SK-N-SH (cell line): ENCODE data around the gene SLC22A15. TPM values are rescaled to one million over a fixed set of nuclear protein-coding genes. Genes with fewer than 3 reads are reported as not detected.

ENCODE experiments used
- CTCF ChIA-PET: fragments of 300-600, 350-600 bp; formaldehyde crosslinking; extraction: SDS; loops from one replicate; lab custom pipeline; 2021; lab: Yijun Ruan, JAX
- POLR2A ChIA-PET: fragments of 350-600 bp; sonication (Branson Sonifier 250); formaldehyde crosslinking; extraction: SDS; loops from one replicate; lab custom pipeline; 2020; ENCODE audit warnings: antibody characterized with exemption, inconsistent platforms; lab: Yijun Ruan, JAX
- DNase-seq: peaks from one replicate; pipeline ENCODE4 v3.0.0; 2012
- H2AFZ ChIP-seq: fragments of 200-600 bp; sonication (generic); 2 replicates; pipeline ENCODE4 v1.8.1; 2016; ENCODE audit warnings: antibody characterized with exemption, mild to moderate bottlenecking, low read depth
- H3F3A ChIP-seq: fragments of 200-600 bp; sonication (generic); replicated peaks from 2 replicates; pipeline ENCODE3; 2016; ENCODE audit warnings: antibody characterized with exemption, mild to moderate bottlenecking; ENCODE audit not compliant: insufficient read depth
- H3K27ac ChIP-seq, 2 experiments: fragments of 200-500 bp in 1 of 2; fragments of 200-600 bp in 1 of 2; sonication (Bioruptor generic) in 1 of 2; sonication (generic), shearing (Covaris generic) in 1 of 2; 2 replicates each; pipeline versions ENCODE4 v1.5.1 to v1.6.1; 2014 to 2016; ENCODE audit warnings: low read depth in 2 of 2, inconsistent platforms in 1 of 2, low read length in 1 of 2, mild to moderate bottlenecking in 1 of 2, mixed read lengths in 1 of 2
- H3K27me3 ChIP-seq: fragments of 200-600 bp; sonication (generic), shearing (Covaris generic); 2 replicates; pipeline ENCODE4 v1.6.1; 2016; ENCODE audit warnings: mixed run types; ENCODE audit not compliant: insufficient read depth
- H3K36me3 ChIP-seq, 2 experiments: fragments of 200-500 bp in 1 of 2; fragments of 200-600 bp in 1 of 2; sonication (Bioruptor generic) in 1 of 2; sonication (generic) in 1 of 2; replicated peaks in 1 of 2; 2 replicates each; pipeline versions ENCODE3 to v1.5.1; 2014 to 2016; ENCODE audit warnings: low read length in 1 of 2, mild to moderate bottlenecking in 1 of 2; ENCODE audit not compliant: insufficient read depth in 2 of 2, control insufficient read depth in 1 of 2
- H3K4me1 ChIP-seq, 2 experiments: fragments of 200-500 bp in 1 of 2; fragments of 200-600 bp in 1 of 2; sonication (Bioruptor generic) in 1 of 2; sonication (generic), shearing (Covaris generic) in 1 of 2; 2 replicates each; pipeline versions ENCODE4 v1.5.1 to v1.6.1; 2014 to 2016; ENCODE audit warnings: low read depth in 1 of 2, low read length in 1 of 2, mixed run types in 1 of 2; ENCODE audit not compliant: insufficient read depth in 2 of 2, control insufficient read depth in 1 of 2
- H3K4me2 ChIP-seq: fragments of 200-600 bp; sonication (generic), shearing (Covaris generic); 2 replicates; pipeline ENCODE4 v1.6.1; 2017; ENCODE audit warnings: mixed run types
- H3K4me3 ChIP-seq, 2 experiments: fragments of 200-500 bp in 1 of 2; fragments of 200-600 bp in 1 of 2; sonication (Bioruptor generic) in 1 of 2; sonication (generic), shearing (Covaris generic) in 1 of 2; 2 replicates each; pipeline versions ENCODE4 v1.5.1 to v1.8.1; 2014 to 2016; ENCODE audit warnings: low read depth in 2 of 2, inconsistent platforms in 1 of 2, low read length in 1 of 2, mild to moderate bottlenecking in 1 of 2, mixed read lengths in 1 of 2, moderate library complexity in 1 of 2
- H3K79me2 ChIP-seq: fragments of 200-600 bp; sonication (generic); 2 replicates; pipeline ENCODE4 v1.8.1; 2017; ENCODE audit warnings: mild to moderate bottlenecking; ENCODE audit not compliant: insufficient read depth
- H3K9ac ChIP-seq: fragments of 200-600 bp; sonication (generic); 2 replicates; pipeline ENCODE4 v1.6.1; 2017; ENCODE audit warnings: mixed run types
- H3K9me2 ChIP-seq: fragments of 200-600 bp; sonication (generic); 2 replicates; pipeline ENCODE4 v1.6.1; 2017; ENCODE audit warnings: mixed run types
- H3K9me3 ChIP-seq: fragments of 200-600 bp; sonication (generic); 2 replicates; pipeline ENCODE4 v1.6.1; 2017; ENCODE audit warnings: mixed run types, mild to moderate bottlenecking, moderate library complexity
- H4K20me1 ChIP-seq: fragments of 200-600 bp; sonication (generic); 2 replicates; pipeline ENCODE4 v1.6.1; 2017; ENCODE audit warnings: mild to moderate bottlenecking, mixed run types; ENCODE audit not compliant: insufficient read depth
- CTCF ChIP-seq: fragments of 200-600 bp; sonication (generic); IDR thresholded peaks from 2 replicates; pipeline ENCODE4 v1.6.1; 2017; ENCODE audit warnings: antibody characterized with exemption, mild to moderate bottlenecking, moderate library complexity
- ELF1 ChIP-seq: IDR thresholded peaks from 2 replicates; pipeline ENCODE4 v1.4.0; 2012
- EP300 ChIP-seq, 2 experiments: IDR thresholded peaks; 2 replicates each; pipeline versions ENCODE4 v1.4.0 to v1.6.1; 2012; ENCODE audit warnings: borderline replicate concordance in 1 of 2, low read depth in 1 of 2, low read length in 1 of 2
- FOSL2 ChIP-seq: IDR thresholded peaks from 2 replicates; pipeline ENCODE4 v1.4.0; 2012; ENCODE audit warnings: low read depth, mild to moderate bottlenecking, moderate library complexity, borderline replicate concordance
- FOXJ3 ChIP-seq: sonication (generic); formaldehyde crosslinking; IDR thresholded peaks from 2 replicates; pipeline ENCODE4 v1.5.1; 2020; ENCODE audit warnings: mild to moderate bottlenecking, missing genetic modification reagents
- FOXM1 ChIP-seq: IDR thresholded peaks from 2 replicates; pipeline ENCODE4 v1.4.0; 2012; ENCODE audit warnings: low read depth, mild to moderate bottlenecking
- GABPA ChIP-seq: IDR thresholded peaks from 2 replicates; pipeline ENCODE4 v1.4.0; 2012; ENCODE audit warnings: low read depth, mild to moderate bottlenecking
- IRF3 ChIP-seq: fragments of 150-350 bp; IDR thresholded peaks from 2 replicates; pipeline ENCODE4 v1.6.1; 2016; ENCODE audit warnings: mild to moderate bottlenecking, low read depth, low read length
- JUND ChIP-seq: IDR thresholded peaks from 2 replicates; pipeline ENCODE4 v1.4.0; 2012
- NRF1 ChIP-seq: IDR thresholded peaks from 2 replicates; pipeline ENCODE4 v1.6.1; 2012; ENCODE audit warnings: low read depth, mild to moderate bottlenecking, low read length
- RAD21 ChIP-seq: IDR thresholded peaks from 2 replicates; pipeline ENCODE4 v1.6.1; 2012; ENCODE audit warnings: mild to moderate bottlenecking, low read length
- REST ChIP-seq: IDR thresholded peaks from 2 replicates; pipeline ENCODE4 v1.6.1; 2012; ENCODE audit warnings: mild to moderate bottlenecking, low read depth, low read length, moderate library complexity
- RFX5 ChIP-seq: IDR thresholded peaks from 2 replicates; pipeline ENCODE4 v1.6.1; 2012; ENCODE audit warnings: mild to moderate bottlenecking, improper control_type of control experiment, low read length
- SMC3 ChIP-seq: IDR thresholded peaks from 2 replicates; pipeline ENCODE4 v1.6.1; 2012; ENCODE audit warnings: low read depth, low read length, improper control_type of control experiment
- TAF1 ChIP-seq: IDR thresholded peaks from 2 replicates; pipeline ENCODE4 v1.6.1; 2012; ENCODE audit warnings: low read depth, mild to moderate bottlenecking, low read length, moderate library complexity, borderline replicate concordance
- YY1 ChIP-seq: IDR thresholded peaks from 2 replicates; pipeline ENCODE4 v1.4.0; 2012; ENCODE audit warnings: low read depth, mild to moderate bottlenecking
- WGBS: methylation state at CpG from one replicate; pipeline ENCODE4 v1.1.6; 2017; ENCODE audit warnings: low lambda C conversion rate; 5-methylcytosine and 5-hydroxymethylcytosine counted together
- polyA plus RNA-seq, 3 experiments: library from polyadenylated mRNA; depleted of rRNA; stranded (reverse); fragments of >200 nt; gene quantifications; 2 replicates each; pipeline ENCODE4 v1.2.3, GENCODE V29; 2012

Gene SLC22A15
- polyA plus RNA-seq, 1 of the 3 experiments (the other 2 are of a cell fraction) = 0.13 TPM

GRCh38 chr1:116112388-116113140, 136.3 kb downstream of the SLC22A15 start:
- Histone ChIP-seq H2AFZ (no peak overlapping the region), H3K9me3 (no peaks in the 10 kb centered on the region), H3K9me2 (no peaks in the 10 kb centered on the region), H3K27ac (no peak overlapping the region), H3K4me1 (peaks cover 6% of the 10 kb centered on the region in 2 experiments; a peak in 3 of 4 replicates), H3K27me3 (no peaks in the 10 kb centered on the region), H3K4me2 (no peak overlapping the region), H4K20me1 (no peaks in the 10 kb centered on the region), H3K4me3 (no peak overlapping the region), H3K79me2 (no peaks in the 10 kb centered on the region)
- POLR2A ChIA-PET = no interaction called here
- 31% methylated on average over 4 of the region's 4 CpGs for WGBS
- DNase-seq = no peak
- TF ChIP-seq REST (no peak), CTCF (no peak), FOXM1 (no peak), RAD21 (no peak), EP300 (IDR thresholded peaks at IDR 0.05; ENCODE audit: borderline replicate concordance in 1 of 2, low read depth in 1 of 2, low read length in 1 of 2) (no peak), FOXJ3 (CRISPR knock-in tag) (no peak), YY1 (no peak), FOSL2 (no peak), NRF1 (no peak)
- TF ChIP-seq, all 33 proteins: peak for 0
- H3K36me3 ChIP-seq = no peaks in the 10 kb centered on the region
- CTCF ChIA-PET = interaction anchor here (1.9 to 3.5 kb wide), 2 partner anchors 27 to 373 kb away, joined by 5 to 17 read pairs; no protein-coding TSS in a partner anchor
- no peak overlapping the region for H3K9ac ChIP-seq
- H3F3A ChIP-seq = no peaks in the 10 kb centered on the region

GRCh38 chr1:116113615-116114014, 137.3 kb downstream of the SLC22A15 start:
- ChIA-PET CTCF (no interaction called here), POLR2A (no interaction called here)
- no peaks in the 10 kb centered on the region for H4K20me1 ChIP-seq
- peaks cover 6% of the 10 kb centered on the region in 2 experiments; a peak in 3 of 4 replicates for H3K4me1 ChIP-seq
- no peak overlapping the region for H3K27ac ChIP-seq
- no peaks in the 10 kb centered on the region for H3K9me2 ChIP-seq
- no peaks in the 10 kb centered on the region for H3K9me3 ChIP-seq
- no peaks in the 10 kb centered on the region for H3F3A ChIP-seq
- no peak overlapping the region for H3K9ac ChIP-seq
- H3K79me2 ChIP-seq = no peaks in the 10 kb centered on the region
- H3K36me3 ChIP-seq = no peaks in the 10 kb centered on the region
- H3K4me2 ChIP-seq = no peak overlapping the region
- no peak overlapping the region for H3K4me3 ChIP-seq
- H2AFZ ChIP-seq = no peak overlapping the region
- H3K27me3 ChIP-seq = no peaks in the 10 kb centered on the region
- no peak for DNase-seq
- 69% methylated on average over 7 of the region's 7 CpGs for WGBS
- TF ChIP-seq TAF1 = no peak
- no peak for TF ChIP-seq FOSL2
- TF ChIP-seq FOXM1 = no peak
- TF ChIP-seq RFX5 = no peak
- TF ChIP-seq GABPA = no peak
- TF ChIP-seq SMC3 = no peak
- TF ChIP-seq EP300 (IDR thresholded peaks at IDR 0.05; ENCODE audit: borderline replicate concordance in 1 of 2, low read depth in 1 of 2, low read length in 1 of 2) = no peak
- no peak for TF ChIP-seq FOXJ3 (CRISPR knock-in tag)
- TF ChIP-seq ELF1 = no peak
- TF ChIP-seq JUND = no peak
- TF ChIP-seq IRF3 = no peak
- TF ChIP-seq REST = no peak
